Measurements from ENCODE around the gene ROBO1. TPM values are rescaled to one million over a fixed set of nuclear protein-coding genes. Genes with fewer than 3 reads are reported as not detected.

The ROBO1 gene
- total and polyA plus RNA-seq, 2 of the 8 experiments (the other 6 are each of a cell fraction or from before 2014, with no cell fraction given) = 51.4 to 91.0 TPM

- no peak overlapping the region for H3K23ac ChIP-seq (ENCODE audit: insufficient read length)
- no peak overlapping the region for H4K8ac ChIP-seq (ENCODE audit: extremely low read depth, insufficient read depth, low read length)
- no peak overlapping the region for H4K91ac ChIP-seq (replicated peaks; ENCODE audit: insufficient read length, low read length)
- H3K14ac ChIP-seq (ENCODE audit: insufficient read length) = no peak overlapping the region
- no peak overlapping the region for H3K18ac ChIP-seq (ENCODE audit: extremely low read depth, low read length)
- no peak overlapping the region for H2AFZ ChIP-seq (ENCODE audit: low read length)
- H3K9ac ChIP-seq (replicated peaks in 1 of 4; ENCODE audit: extremely low read depth in 1 of 4, low read depth in 3 of 4, low read length in 3 of 4) = no peak overlapping the region
- no peak overlapping the region for H2BK120ac ChIP-seq (replicated peaks; ENCODE audit: low read depth, low read length)
- H3K4ac ChIP-seq (replicated peaks; ENCODE audit: insufficient read length, low read depth, low read length) = no peak overlapping the region
- no peaks in the 10 kb centered on the region for H3K9me3 ChIP-seq (ENCODE audit: insufficient read depth in 2 of 2, low read depth in 1 of 2, low read length in 1 of 2)
- H2BK5ac ChIP-seq (ENCODE audit: low read depth, low read length) = no peak overlapping the region
- H4K5ac ChIP-seq (ENCODE audit: insufficient read length, low read depth, low read length) = no peak overlapping the region
- no peak overlapping the region for H2AK5ac ChIP-seq (ENCODE audit: low read depth, low read length)
- H3K4me3 ChIP-seq (ENCODE audit: extremely low read depth in 1 of 4, insufficient read depth in 2 of 4, low read depth in 3 of 4, low read length in 4 of 4) = no peak overlapping the region
- FAIRE-seq (no peak), DNase-seq (ENCODE audit: low read depth in 1 of 2, low spot score in 2 of 2) (no peak)
- no peaks in the 10 kb centered on the region for H3K79me2 ChIP-seq (ENCODE audit: control insufficient read depth in 1 of 2, insufficient read depth in 2 of 2, low read length in 2 of 2)
- TF ChIP-seq BACH1 (IDR thresholded peaks at IDR 0.05; ENCODE audit: low read length) = no peak
- TF ChIP-seq TAF1 (IDR thresholded peaks at IDR 0.05; ENCODE audit: low read depth, low read length) = no peak
- no peak for TF ChIP-seq EP300 (IDR thresholded peaks at IDR 0.05; ENCODE audit: borderline replicate concordance in 1 of 2, low read depth in 2 of 2, low read length in 2 of 2)
- no peak for TF ChIP-seq ATF2 (IDR thresholded peaks at IDR 0.05; ENCODE audit: low read length)
- no peak for TF ChIP-seq CTBP2 (IDR thresholded peaks at IDR 0.05; ENCODE audit: borderline replicate concordance, insufficient read depth, insufficient read length, low read length)
- no peak for TF ChIP-seq SRF (IDR thresholded peaks at IDR 0.05; ENCODE audit: low read depth, low read length)
- TF ChIP-seq HDAC6 (IDR thresholded peaks at IDR 0.05; ENCODE audit: low read depth, low read length) = no peak
- TF ChIP-seq FOSL1 (IDR thresholded peaks at IDR 0.05; ENCODE audit: insufficient read depth, low read depth, low read length) = no peak
- TF ChIP-seq MAFK (IDR thresholded peaks at IDR 0.05; ENCODE audit: low read depth, low read length) = no peak
- TF ChIP-seq SAP30 (IDR thresholded peaks at IDR 0.05; ENCODE audit: insufficient read depth, insufficient replicate concordance, low read length) = no peak
- 90% methylated on average over 2 of the region's 2 CpGs; no CpG with 5 or more reads in 1 of the 2 experiments for WGBS, 2 experiments (ENCODE audit: extremely low coverage in 1 of 2, insufficient coverage in 1 of 2, insufficient read length in 1 of 2, insufficient replicate concordance in 2 of 2, low coverage in 1 of 2, low lambda C conversion rate in 2 of 2, missing lambda C conversion rate in 1 of 2)
- H3K56ac ChIP-seq (replicated peaks; ENCODE audit: insufficient read length, low read depth, low read length) = no peak overlapping the region
- peaks cover 0 to 6% (median 0%) of the 10 kb centered on the region in 4 experiments; a peak in 3 of 8 replicates for H3K36me3 ChIP-seq (ENCODE audit: control insufficient read depth in 2 of 4, insufficient read depth in 4 of 4, low read length in 3 of 4)
- H3K79me1 ChIP-seq (ENCODE audit: low read depth, low read length) = no peaks in the 10 kb centered on the region
- CTCF ChIA-PET (ENCODE audit: partially characterized antibody) = interaction anchor here (0.7 to 3.5 kb wide), 2 partner anchors 9 to 632 kb away, joined by 3 to 20 read pairs; no protein-coding TSS in a partner anchor
- no peak overlapping the region for H2BK15ac ChIP-seq (ENCODE audit: low read length)
- no peaks in the 10 kb centered on the region for H4K20me1 ChIP-seq (replicated peaks in 1 of 2; ENCODE audit: control insufficient read depth in 1 of 2, insufficient read depth in 2 of 2, low read length in 2 of 2)
- H3K27ac ChIP-seq (ENCODE audit: low read depth, low read length) = no peak overlapping the region
- peaks cover 0 to 10% (median 6%) of the 10 kb centered on the region in 4 experiments; a peak in 4 of 7 replicates for H3K4me1 ChIP-seq (replicated peaks in 1 of 4; ENCODE audit: control insufficient read depth in 3 of 4, insufficient read depth in 4 of 4, low read length in 3 of 4)
- H3K27me3 ChIP-seq (replicated peaks in 1 of 4; ENCODE audit: control insufficient read depth in 3 of 4, extremely low read depth in 1 of 4, insufficient read depth in 3 of 4, low read length in 3 of 4) = no peaks in the 10 kb centered on the region
- POLR2A ChIA-PET (ENCODE audit: partially characterized antibody) = no interaction called here
- H2BK12ac ChIP-seq (ENCODE audit: low read depth, low read length) = no peak overlapping the region
- no peak overlapping the region for H2BK20ac ChIP-seq (ENCODE audit: low read length)
- no peak overlapping the region for H3K4me2 ChIP-seq (ENCODE audit: insufficient read depth in 1 of 2, low read depth in 2 of 2, low read length in 2 of 2)
- H3K23me2 ChIP-seq (ENCODE audit: low read depth, low read length) = no peaks in the 10 kb centered on the region
Measured at GRCh38 chr3:78647726-78648125, 1120.1 kb downstream of the ROBO1 start.
